SK-N-MC (cell line): ENCODE results near the gene NR4A3.

Source experiments
- EZH2 ChIP-seq: fragments of 200-600 bp; sonication (generic); IDR thresholded peaks from one replicate; pipeline ENCODE4 v1.6.1; 2017; ENCODE audit warnings: antibody characterized with exemption
- FOXP2 ChIP-seq: optimal IDR thresholded peaks from 2 replicates; pipeline ENCODE3; 2011; ENCODE audit warnings: mild to moderate bottlenecking, moderate library complexity; ENCODE audit not compliant: insufficient read depth; ENCODE audit errors: extremely low read length, control extremely low read depth
- POLR2AphosphoS5 ChIP-seq: IDR thresholded peaks from 2 replicates; pipeline ENCODE4 v1.6.1; 2012; ENCODE audit warnings: mild to moderate bottlenecking, low read depth, low read length, borderline replicate concordance

DNA sequence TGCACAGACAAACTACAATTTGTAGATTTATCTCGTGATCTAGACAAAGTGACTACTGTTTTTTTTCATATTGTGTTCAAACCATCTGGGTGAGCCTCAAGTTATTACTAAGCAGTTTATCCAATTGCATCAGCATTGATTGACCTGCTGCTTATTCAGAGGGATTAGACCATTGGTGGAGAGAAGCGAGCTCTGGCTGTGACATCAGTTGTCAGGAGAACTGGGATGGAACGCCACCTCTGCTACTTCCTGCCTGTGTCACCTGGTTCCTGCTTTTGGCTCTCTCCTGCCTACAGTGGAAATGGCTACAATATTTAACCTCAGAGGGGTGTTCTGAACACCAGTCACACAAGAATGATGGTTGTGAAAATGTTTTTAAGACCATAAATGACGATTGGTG, 12.1 kb downstream of the NR4A3 start:
- no peak for TF ChIP-seq EZH2
- TF ChIP-seq POLR2AphosphoS5 = no peak
- no peak for TF ChIP-seq FOXP2
